ENCODE data around the gene BRD7.

The BRD7 gene

DNA sequence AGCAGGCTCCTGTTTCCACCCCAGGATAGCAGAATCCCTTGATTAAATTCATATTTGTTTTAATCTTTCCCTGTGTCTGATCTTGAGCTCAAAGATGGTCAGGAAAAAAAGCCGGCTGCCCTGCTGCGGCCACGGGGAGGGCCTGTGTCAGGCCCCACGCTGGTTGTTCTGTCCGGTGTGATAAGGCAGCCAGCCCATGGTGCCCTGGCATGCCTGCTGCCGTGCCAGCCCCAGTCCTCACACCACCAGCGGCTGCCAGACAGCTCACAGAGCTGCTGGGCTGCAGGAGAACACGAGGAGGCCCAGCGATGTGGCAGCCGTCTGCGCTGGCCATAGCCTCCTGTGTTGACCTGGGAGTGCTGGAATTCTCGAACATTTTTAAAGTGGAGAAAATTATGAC is 34.7 kb upstream of the BRD7 start:
- H3K4me3 ChIP-seq (ENCODE audit: low read depth, low read length): no peak overlapping the region
- in situ Hi-C loops (cut with HindIII; ENCODE audit: low sequenced_read_pairs): no loop called here
- no peak for DNase-seq (ENCODE audit: low read depth)
- TF ChIP-seq, protein P1, sequence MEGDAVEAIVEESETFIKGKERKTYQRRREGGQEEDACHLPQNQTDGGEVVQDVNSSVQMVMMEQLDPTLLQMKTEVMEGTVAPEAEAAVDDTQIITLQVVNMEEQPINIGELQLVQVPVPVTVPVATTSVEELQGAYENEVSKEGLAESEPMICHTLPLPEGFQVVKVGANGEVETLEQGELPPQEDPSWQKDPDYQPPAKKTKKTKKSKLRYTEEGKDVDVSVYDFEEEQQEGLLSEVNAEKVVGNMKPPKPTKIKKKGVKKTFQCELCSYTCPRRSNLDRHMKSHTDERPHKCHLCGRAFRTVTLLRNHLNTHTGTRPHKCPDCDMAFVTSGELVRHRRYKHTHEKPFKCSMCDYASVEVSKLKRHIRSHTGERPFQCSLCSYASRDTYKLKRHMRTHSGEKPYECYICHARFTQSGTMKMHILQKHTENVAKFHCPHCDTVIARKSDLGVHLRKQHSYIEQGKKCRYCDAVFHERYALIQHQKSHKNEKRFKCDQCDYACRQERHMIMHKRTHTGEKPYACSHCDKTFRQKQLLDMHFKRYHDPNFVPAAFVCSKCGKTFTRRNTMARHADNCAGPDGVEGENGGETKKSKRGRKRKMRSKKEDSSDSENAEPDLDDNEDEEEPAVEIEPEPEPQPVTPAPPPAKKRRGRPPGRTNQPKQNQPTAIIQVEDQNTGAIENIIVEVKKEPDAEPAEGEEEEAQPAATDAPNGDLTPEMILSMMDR (IDR thresholded peaks at IDR 0.05; ENCODE audit: low read depth, low read length, missing control alignments): no peak

DNA sequence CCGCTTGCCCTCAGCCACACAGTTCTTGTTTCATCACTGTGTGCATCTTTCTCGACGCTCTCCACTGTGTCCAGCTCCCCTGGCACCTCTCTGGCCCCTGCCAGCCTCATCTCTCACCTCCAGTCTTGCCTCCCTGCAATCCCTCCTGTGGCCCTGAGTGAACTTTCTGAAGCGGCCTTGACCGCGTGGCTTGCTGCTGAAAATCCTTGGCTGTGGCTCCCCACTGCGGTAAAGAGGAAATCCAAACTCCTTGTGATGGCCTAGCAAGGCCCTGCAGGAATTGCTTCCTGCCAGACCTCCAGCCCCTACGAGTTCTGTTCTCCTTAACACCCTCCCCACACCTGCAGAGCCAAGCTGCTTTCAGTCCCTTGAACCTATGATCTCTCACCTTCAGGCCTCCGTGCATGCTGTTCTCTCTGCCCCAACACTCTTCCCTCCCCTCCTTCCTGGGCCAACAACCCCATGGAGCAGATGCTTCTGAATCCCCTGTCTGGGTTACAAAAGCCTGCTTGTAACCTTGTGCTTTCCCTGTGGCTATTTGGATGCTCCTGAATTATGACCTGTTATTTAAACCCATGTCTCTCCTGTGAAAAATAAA is 33.6 kb upstream of the BRD7 start:
- no peak for DNase-seq (ENCODE audit: low read depth)
- in situ Hi-C loops (cut with HindIII; ENCODE audit: low sequenced_read_pairs): no loop called here
- H3K4me3 ChIP-seq (ENCODE audit: low read depth, low read length): no peak overlapping the region
- TF ChIP-seq, protein P1 (IDR thresholded peaks at IDR 0.05; ENCODE audit: low read depth, low read length, missing control alignments): no peak

DNA sequence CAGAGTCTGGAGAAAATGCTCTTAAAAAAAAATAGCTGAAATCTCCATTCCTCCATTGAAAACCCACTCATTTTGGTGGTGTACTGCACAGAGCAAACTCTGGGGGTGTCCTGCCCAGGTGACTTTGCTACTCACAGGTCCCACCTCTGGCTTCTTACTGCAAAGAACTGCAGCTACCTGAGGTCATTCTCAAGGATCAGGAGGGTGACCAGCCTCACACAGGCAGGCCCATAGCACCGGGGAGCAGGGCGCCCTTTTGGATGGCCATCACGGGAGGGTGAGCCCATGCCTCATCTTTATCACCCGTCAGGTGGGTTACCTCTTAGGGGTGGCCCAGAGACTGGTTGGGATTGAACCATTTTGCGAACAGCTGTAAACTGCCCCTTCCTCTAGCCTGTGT is 32.6 kb upstream of the BRD7 start:
- in situ Hi-C loops (cut with HindIII; ENCODE audit: low sequenced_read_pairs): no loop called here
- no peak for DNase-seq (ENCODE audit: low read depth)
- H3K4me3 ChIP-seq (ENCODE audit: low read depth, low read length): no peak overlapping the region
- TF ChIP-seq, protein P1 (IDR thresholded peaks at IDR 0.05; ENCODE audit: low read depth, low read length, missing control alignments): no peak

DNA sequence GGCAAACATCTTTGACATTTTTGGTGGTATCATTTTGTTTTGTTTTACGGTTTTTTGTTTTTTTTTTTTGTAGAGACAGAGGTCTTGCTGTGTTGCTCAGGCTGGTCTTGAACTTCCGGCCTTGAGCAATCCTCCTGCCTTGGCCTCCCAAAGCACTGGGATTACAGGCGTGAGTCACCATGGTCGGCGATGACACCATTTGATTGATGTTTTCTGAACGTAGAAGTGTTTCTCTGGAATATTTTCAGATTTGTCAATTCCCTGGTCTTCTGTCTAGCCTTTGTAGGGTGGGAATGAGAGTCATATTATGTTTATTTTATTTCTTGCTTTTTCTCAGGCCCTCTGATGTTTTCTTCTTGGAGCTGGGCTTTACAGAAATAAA is 32.2 kb upstream of the BRD7 start:
- H3K4me3 ChIP-seq (ENCODE audit: low read depth, low read length): no peak overlapping the region
- TF ChIP-seq, protein P1 (IDR thresholded peaks at IDR 0.05; ENCODE audit: low read depth, low read length, missing control alignments): no peak
- DNase-seq (ENCODE audit: low read depth): no peak
- in situ Hi-C loops (cut with HindIII; ENCODE audit: low sequenced_read_pairs): no loop called here

DNA sequence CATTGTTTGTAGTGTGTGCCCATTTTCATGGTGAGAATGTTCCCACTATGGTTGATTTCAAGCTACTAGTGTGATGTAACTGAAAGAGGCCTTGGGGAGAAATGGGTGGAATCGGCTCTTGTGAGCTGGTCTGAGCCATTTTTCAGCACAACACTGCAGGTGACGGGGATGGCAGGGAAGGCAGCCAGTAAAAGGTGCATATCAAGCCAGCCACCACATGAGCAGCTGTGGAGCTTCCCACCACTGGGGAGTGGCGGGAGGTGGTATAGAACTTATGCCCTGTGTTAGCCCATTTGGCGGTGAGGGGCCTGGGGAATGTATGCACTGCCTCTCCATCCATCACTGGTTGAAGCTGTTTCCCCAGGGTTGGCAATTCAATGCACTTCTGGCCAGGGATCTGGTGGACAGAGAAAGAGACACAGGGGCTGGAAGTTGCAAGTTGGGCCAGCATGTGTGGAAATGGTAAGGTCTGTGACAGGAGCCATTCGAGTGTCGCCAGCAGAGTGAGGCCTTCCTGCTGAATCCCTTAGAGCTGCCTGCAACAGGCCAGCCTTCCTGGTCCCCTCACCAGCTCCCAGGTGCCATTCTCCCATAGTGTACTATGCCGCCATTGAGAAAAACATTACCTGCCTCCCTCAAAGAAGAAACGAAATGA is 31.7 kb upstream of the BRD7 start:
- DNase-seq (ENCODE audit: low read depth): no peak
- no peak overlapping the region for H3K4me3 ChIP-seq (ENCODE audit: low read depth, low read length)
- in situ Hi-C loops (cut with HindIII; ENCODE audit: low sequenced_read_pairs): no loop called here
- TF ChIP-seq, protein P1 (IDR thresholded peaks at IDR 0.05; ENCODE audit: low read depth, low read length, missing control alignments): no peak

DNA sequence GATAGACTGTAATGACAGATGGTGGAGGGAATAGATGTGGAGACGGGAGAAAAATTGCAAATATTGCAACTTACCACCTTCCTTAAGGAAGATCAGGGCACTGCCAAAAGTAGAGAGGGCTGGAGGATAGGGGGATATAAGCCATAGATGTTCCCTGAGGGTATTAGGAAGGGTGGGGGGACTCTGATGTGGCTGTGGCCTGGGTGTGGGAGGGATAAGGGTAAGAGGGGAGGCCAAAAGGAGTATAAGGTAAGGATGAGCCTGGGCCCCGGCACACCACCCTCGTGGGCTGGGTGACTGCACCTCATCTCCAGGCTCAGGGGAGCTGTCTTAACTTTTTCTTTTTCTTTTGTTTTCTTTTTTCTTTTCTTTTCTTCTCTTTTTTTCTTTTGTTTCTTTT is 30.6 kb upstream of the BRD7 start:
- TF ChIP-seq, protein P1 (IDR thresholded peaks at IDR 0.05; ENCODE audit: low read depth, low read length, missing control alignments): no peak
- in situ Hi-C loops (cut with HindIII; ENCODE audit: low sequenced_read_pairs): no loop called here
- H3K4me3 ChIP-seq (ENCODE audit: low read depth, low read length): no peak overlapping the region
- DNase-seq (ENCODE audit: low read depth): no peak

Measured in astrocyte of the cerebellum (primary cell).